GM18526 (cell line): ENCODE measurements around the gene PELI1.
A peak's percentile ranks its signal among the peaks of the same experiment; 100 is the strongest.

ENCODE experiments used
- POLR2A ChIP-seq: IDR thresholded peaks from 3 replicates; pipeline ENCODE4 v1.6.1; 2011; ENCODE audit not compliant: insufficient read length; ENCODE audit errors: extremely low read depth

Gene PELI1

GRCh38 chr2:64144057-64145013 lies at the start of gene PELI1:
PELI1 (minus strand) TSS chr2:64144420; CDS start chr2:64108310, 36,110 bp downstream.
- TF ChIP-seq POLR2A, result peak; percentile 96

GRCh38 chr2:64193491-64193890 lies 49.3 kb upstream of the PELI1 start:
- no peak for TF ChIP-seq POLR2A

GRCh38 chr2:64192664-64193105 lies 48.5 kb upstream of the PELI1 start:
- no peak for TF ChIP-seq POLR2A

- no peak for TF ChIP-seq POLR2A
Observed at GRCh38 chr2:64192125-64192479, 47.9 kb upstream of the PELI1 start.

GRCh38 chr2:64189586-64189985 lies 45.4 kb upstream of the PELI1 start:
- TF ChIP-seq POLR2A, result no peak

- TF ChIP-seq POLR2A, result no peak
Observed at GRCh38 chr2:64189167-64189566, 44.9 kb upstream of the PELI1 start.

GRCh38 chr2:64186699-64187605 lies 42.7 kb upstream of the PELI1 start:
- TF ChIP-seq POLR2A, result no peak

- TF ChIP-seq POLR2A, result no peak
Observed at GRCh38 chr2:64179582-64180321, 35.5 kb upstream of the PELI1 start.

- no peak for TF ChIP-seq POLR2A
Observed at GRCh38 chr2:64177315-64177714, 33.1 kb upstream of the PELI1 start.

GRCh38 chr2:64175419-64176197 lies 31.4 kb upstream of the PELI1 start:
- no peak for TF ChIP-seq POLR2A

GRCh38 chr2:64173156-64174135 lies 29.2 kb upstream of the PELI1 start:
- TF ChIP-seq POLR2A, result no peak

- no peak for TF ChIP-seq POLR2A
Observed at GRCh38 chr2:64168756-64169155, 24.5 kb upstream of the PELI1 start.

GRCh38 chr2:64168201-64168600 lies 24.0 kb upstream of the PELI1 start:
- TF ChIP-seq POLR2A, result no peak
